ENCODE measurements around the gene AZIN2. TPM values are rescaled to one million over a fixed set of nuclear protein-coding genes. Genes with fewer than 3 reads are reported as not detected.

Gene AZIN2
- total and polyA plus RNA-seq, 9 of the 15 experiments (the other 6 are each of a cell fraction or from before 2014, with no cell fraction given), result 0.06 to 0.91 (median 0.42) TPM; not detected in 2

GRCh38 chr1:33099290-33100118 lies 18.6 kb downstream of the AZIN2 start (continued):
- TF ChIP-seq BRF1 (IDR thresholded peaks at IDR 0.05; ENCODE audit: borderline replicate concordance, extremely low read depth, insufficient read length) (no peak), PHF20 (IDR thresholded peaks at IDR 0.05; ENCODE audit: partially characterized antibody) (no peak), NCOA4 (IDR thresholded peaks at IDR 0.05; ENCODE audit: partially characterized antibody) (no peak), USF1 (CRISPR knock-in tag; IDR thresholded peaks at IDR 0.05) (peak; percentile 58), THAP7 (CRISPR knock-in tag; IDR thresholded peaks at IDR 0.05) (no peak), MLLT1 (IDR thresholded peaks at IDR 0.05) (no peak), ZNF589 (CRISPR knock-in tag; IDR thresholded peaks at IDR 0.05; ENCODE audit: low read depth) (no peak), ZNF23 (CRISPR knock-in tag; IDR thresholded peaks at IDR 0.05) (no peak), MAX (CRISPR knock-in tag; IDR thresholded peaks at IDR 0.05) (peak; percentile 93), CLOCK (CRISPR knock-in tag; IDR thresholded peaks at IDR 0.05; ENCODE audit: borderline replicate concordance) (no peak)

All from K562 (cell line).